B cell (primary cell): ENCODE measurements around the gene BRINP3. TPM values are rescaled to one million over a fixed set of nuclear protein-coding genes. Genes with fewer than 3 reads are reported as not detected.

ENCODE experiments used
- ATAC-seq: fragments of 200-7000 bp; cut with Tn5 transposase; one replicate; pipeline ENCODE4 v1.10.0; 2021; ENCODE audit warnings: low read depth, mild to moderate bottlenecking, moderate number of reproducible peaks, moderate library complexity
- CTCF ChIA-PET: fragments of 350-600 bp; sonication (Branson Sonifier 250); formaldehyde crosslinking; loops from one replicate; lab custom pipeline; 2021; ENCODE audit warnings: antibody characterized with exemption, inconsistent platforms; lab: Charles Lee
- POLR2A ChIA-PET: fragments of 350-600 bp; sonication (Branson Sonifier 250); formaldehyde crosslinking; loops from one replicate; lab custom pipeline; 2021; ENCODE audit warnings: antibody characterized with exemption; lab: Charles Lee
- DNase-seq: peaks from one replicate; pipeline ENCODE4 v3.0.0; 2013
- H2AFZ ChIP-seq: 2 replicates; pipeline ENCODE4 v1.6.1; 2012; ENCODE audit warnings: mild to moderate bottlenecking, low read depth, low read length; ENCODE audit not compliant: insufficient read depth, poor library complexity, severe bottlenecking
- H3K27ac ChIP-seq, 2 donors: 1 replicate in 1 of 2; 2 replicates in 1 of 2; pipeline ENCODE4 v1.5.1; 2012 to 2013; ENCODE audit warnings: low read length in 2 of 2, mild to moderate bottlenecking in 2 of 2, moderate library complexity in 1 of 2
- H3K27me3 ChIP-seq, 4 experiments: fragments of 200-600 bp in 1 of 4; sonication (generic) in 1 of 4; replicated peaks in 1 of 4; 1 replicate in 2 of 4; 2 replicates in 2 of 4; pipeline versions ENCODE4 v1.6.1 to v1.7.0; 2013 to 2016; ENCODE audit warnings: low read length in 3 of 4, mild to moderate bottlenecking in 2 of 4, mixed read lengths in 1 of 4, moderate library complexity in 1 of 4; ENCODE audit not compliant: insufficient read depth in 4 of 4, control insufficient read depth in 3 of 4; ENCODE audit errors: control extremely low read depth in 1 of 4
- H3K36me3 ChIP-seq, 2 experiments: replicated peaks in 1 of 2; 1 replicate in 1 of 2; 2 replicates in 1 of 2; pipeline versions ENCODE4 v1.6.1 to v1.7.1; 2013; ENCODE audit warnings: low read length in 1 of 2; ENCODE audit not compliant: insufficient read depth in 2 of 2, control insufficient read depth in 1 of 2; ENCODE audit errors: control extremely low read depth in 1 of 2, extremely low read depth in 1 of 2
- H3K4me1 ChIP-seq, 2 donors: fragments of 200-600 bp in 1 of 2; sonication (generic) in 1 of 2; 1 replicate in 1 of 2; 2 replicates in 1 of 2; pipeline versions ENCODE4 v1.5.1 to v1.6.1; 2013 to 2017; ENCODE audit warnings: low read length in 2 of 2; ENCODE audit not compliant: control insufficient read depth in 2 of 2, insufficient read depth in 2 of 2
- H3K4me2 ChIP-seq: replicated peaks from 2 replicates; pipeline ENCODE3; 2012; ENCODE audit warnings: mild to moderate bottlenecking, low read depth, low read length; ENCODE audit not compliant: poor library complexity, severe bottlenecking
- H3K4me3 ChIP-seq, 5 experiments: fragments of 200-600 bp in 1 of 5; sonication (generic) in 1 of 5; 1 replicate in 3 of 5; 2 replicates in 2 of 5; pipeline versions ENCODE4 v1.5.1 to v1.7.0; 2011 to 2016; ENCODE audit warnings: low read length in 4 of 5, mild to moderate bottlenecking in 4 of 5, low read depth in 2 of 5, control low read depth in 1 of 5, moderate library complexity in 1 of 5; ENCODE audit not compliant: insufficient read depth in 1 of 5; ENCODE audit errors: control extremely low read depth in 1 of 5, extremely low read depth in 1 of 5
- H3K79me2 ChIP-seq: fragments of 200-600 bp; sonication (generic); one replicate; pipeline ENCODE4 v1.6.0; 2016; ENCODE audit warnings: low read length; ENCODE audit not compliant: control insufficient read depth, insufficient read depth
- H3K9ac ChIP-seq: fragments of 200-600 bp; sonication (generic); 2 replicates; pipeline ENCODE4 v1.6.1; 2017; ENCODE audit warnings: mild to moderate bottlenecking, low read length, moderate library complexity
- H3K9me3 ChIP-seq, 3 donors: one replicate each; pipeline versions ENCODE4 v1.6.1 to v1.7.1; 2013; ENCODE audit warnings: low read length in 2 of 3; ENCODE audit not compliant: control insufficient read depth in 2 of 3, insufficient read depth in 1 of 3; ENCODE audit errors: control extremely low read depth in 1 of 3
- H4K20me1 ChIP-seq: 2 replicates; pipeline ENCODE4 v1.6.0; 2012; ENCODE audit warnings: mild to moderate bottlenecking, low read length; ENCODE audit not compliant: insufficient read depth, control insufficient read depth, poor library complexity, severe bottlenecking
- H3K27ac Mint-ChIP-seq: one replicate; pipeline ENCODE4 v1.8.0; 2021; ENCODE audit warnings: mixed read lengths
- H3K27me3 Mint-ChIP-seq: one replicate; pipeline ENCODE4 v1.8.0; 2021; ENCODE audit warnings: mixed read lengths
- H3K4me1 Mint-ChIP-seq: one replicate; pipeline ENCODE4 v1.8.0; 2021; ENCODE audit warnings: mixed read lengths
- H3K4me3 Mint-ChIP-seq: one replicate; pipeline ENCODE4 v1.8.0; 2021; ENCODE audit warnings: mixed read lengths
- H3K9me3 Mint-ChIP-seq: one replicate; pipeline ENCODE4 v1.8.0; 2022; ENCODE audit warnings: mixed read lengths; ENCODE audit not compliant: insufficient read depth
- CTCF ChIP-seq: fragments of 200-600 bp; IDR thresholded peaks from one replicate; pipeline ENCODE4 v1.8.0; 2022; ENCODE audit warnings: antibody characterized with exemption, mild to moderate bottlenecking
- EZH2 ChIP-seq: IDR thresholded peaks from 2 replicates; pipeline ENCODE4 v1.6.1; 2012; ENCODE audit warnings: borderline replicate concordance, low read depth, mild to moderate bottlenecking, moderate library complexity, low read length; ENCODE audit not compliant: insufficient read depth, poor library complexity, severe bottlenecking
- WGBS: methylation state at CpG from one replicate; pipeline ENCODE4 v1.1.5; 2013; ENCODE audit warnings: missing lambda C conversion rate; ENCODE audit not compliant: insufficient coverage; 5-methylcytosine and 5-hydroxymethylcytosine counted together
- intact Hi-C: fragments of 100-400 bp; cut with micrococcal nuclease; formaldehyde crosslinking; loops from one replicate; pipeline ENCODE4 v1.10.0; 2022
- polyA plus RNA-seq: library from polyadenylated mRNA; depleted of rRNA; stranded (reverse); fragments of >200 nt; gene quantifications from 2 replicates; pipeline ENCODE4 v1.2.3, GENCODE V29; 2012
- total RNA-seq, 2 donors: library from RNA; stranded (reverse); fragments of 120-200 nt in 1 of 2; gene quantifications; 1 replicate in 1 of 2; 2 replicates in 1 of 2; pipeline versions ENCODE4 v1.2.3 to v1.2.4, GENCODE V29; 2013 to 2022

BRINP3 gene
- total and polyA plus RNA-seq, 2 donors (not counting 1 experiment from before 2014, with no cell fraction given) = not detected

GRCh38 chr1:190475421-190476141 lies 2.1 kb downstream of the BRINP3 start:
- peaks cover 0 to 3% of the 10 kb centered on the region in 2 donors for H3K4me1 ChIP-seq
- no peaks in the 10 kb centered on the region for H3K79me2 ChIP-seq
- H4K20me1 ChIP-seq = no peaks in the 10 kb centered on the region
- no peak overlapping the region for H3K4me2 ChIP-seq
- peaks cover 15% of the 10 kb centered on the region for H3K4me1 Mint-ChIP-seq
- H3K9me3 Mint-ChIP-seq = peaks cover 2% of the 10 kb centered on the region
- intact Hi-C loops = no loop called here
- no peak for TF ChIP-seq CTCF
- TF ChIP-seq EZH2 = no peak
- H3K9ac ChIP-seq = no peak overlapping the region
- ChIA-PET CTCF (no interaction called here), POLR2A (no interaction called here)
- DNase-seq = no peak
- peaks cover 34% of the 10 kb centered on the region for H3K27me3 Mint-ChIP-seq
- no peak overlapping the region for H2AFZ ChIP-seq
- H3K4me3 Mint-ChIP-seq = no peak overlapping the region
- H3K27me3 ChIP-seq = peaks cover 0 to 26% (median 7%) of the 10 kb centered on the region in 4 experiments
- H3K27ac ChIP-seq = no peak overlapping the region
- 4% methylated on average over 19 of the region's 27 CpGs for WGBS
- no peak overlapping the region for H3K27ac Mint-ChIP-seq
- no peaks in the 10 kb centered on the region for H3K36me3 ChIP-seq
- H3K4me3 ChIP-seq = no peak overlapping the region
- ATAC-seq = no peak
- peaks cover 0 to 8% (median 0%) of the 10 kb centered on the region in 3 donors for H3K9me3 ChIP-seq

DNA sequence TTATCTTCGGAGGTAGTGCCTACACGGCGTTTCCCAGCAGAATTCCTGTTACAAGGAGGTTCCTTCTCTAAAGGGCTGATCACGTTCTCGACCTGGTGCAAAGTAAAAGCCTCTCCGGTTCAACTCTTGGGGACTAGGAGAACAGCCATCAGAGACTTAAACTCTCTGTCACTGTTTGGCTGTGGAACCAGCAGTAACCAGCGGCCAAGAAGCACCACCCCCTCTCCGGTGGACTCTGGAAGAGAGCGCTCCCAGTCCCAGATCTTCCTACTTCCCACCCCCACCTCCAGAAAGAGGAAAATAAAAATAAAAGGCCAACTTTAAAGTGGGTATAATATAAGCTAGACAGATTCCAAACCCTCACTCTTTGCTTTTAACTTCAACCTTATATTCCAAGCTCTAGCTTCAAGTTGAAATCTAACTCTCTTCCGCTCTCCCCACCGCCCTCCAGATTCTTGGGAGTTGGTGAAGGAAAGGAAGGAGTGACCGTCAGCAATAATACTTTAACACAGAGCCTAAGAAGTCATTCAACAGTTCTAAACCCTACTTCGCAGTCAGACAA lies 2.9 kb downstream of the BRINP3 start:
- TF ChIP-seq CTCF (no peak), EZH2 (no peak)
- Histone ChIP-seq H3K4me2 (no peak overlapping the region), H3K36me3 (no peaks in the 10 kb centered on the region), H3K27ac (no peak overlapping the region), H3K27me3 (peaks cover 0 to 26% (median 7%) of the 10 kb centered on the region in 4 experiments), H3K79me2 (no peaks in the 10 kb centered on the region), H3K9me3 (peaks cover 0 to 8% (median 0%) of the 10 kb centered on the region in 3 donors), H3K4me3 (no peak overlapping the region), H4K20me1 (no peaks in the 10 kb centered on the region), H3K9ac (no peak overlapping the region), H3K4me1 (peaks cover 0 to 3% of the 10 kb centered on the region in 2 donors), H2AFZ (no peak overlapping the region)
- Mint-ChIP-seq H3K4me3 (no peak overlapping the region), H3K27me3 (peaks cover 34% of the 10 kb centered on the region), H3K9me3 (peaks cover 2% of the 10 kb centered on the region), H3K4me1 (peaks cover 15% of the 10 kb centered on the region), H3K27ac (no peak overlapping the region)
- POLR2A ChIA-PET = no interaction called here
- no peak for ATAC-seq
- CTCF ChIA-PET = no interaction called here
- WGBS = 17% methylated on average over 6 of the region's 13 CpGs
- DNase-seq = no peak
- intact Hi-C loops = no loop called here
